ENCODE data around the gene TRIM41.

DNA sequence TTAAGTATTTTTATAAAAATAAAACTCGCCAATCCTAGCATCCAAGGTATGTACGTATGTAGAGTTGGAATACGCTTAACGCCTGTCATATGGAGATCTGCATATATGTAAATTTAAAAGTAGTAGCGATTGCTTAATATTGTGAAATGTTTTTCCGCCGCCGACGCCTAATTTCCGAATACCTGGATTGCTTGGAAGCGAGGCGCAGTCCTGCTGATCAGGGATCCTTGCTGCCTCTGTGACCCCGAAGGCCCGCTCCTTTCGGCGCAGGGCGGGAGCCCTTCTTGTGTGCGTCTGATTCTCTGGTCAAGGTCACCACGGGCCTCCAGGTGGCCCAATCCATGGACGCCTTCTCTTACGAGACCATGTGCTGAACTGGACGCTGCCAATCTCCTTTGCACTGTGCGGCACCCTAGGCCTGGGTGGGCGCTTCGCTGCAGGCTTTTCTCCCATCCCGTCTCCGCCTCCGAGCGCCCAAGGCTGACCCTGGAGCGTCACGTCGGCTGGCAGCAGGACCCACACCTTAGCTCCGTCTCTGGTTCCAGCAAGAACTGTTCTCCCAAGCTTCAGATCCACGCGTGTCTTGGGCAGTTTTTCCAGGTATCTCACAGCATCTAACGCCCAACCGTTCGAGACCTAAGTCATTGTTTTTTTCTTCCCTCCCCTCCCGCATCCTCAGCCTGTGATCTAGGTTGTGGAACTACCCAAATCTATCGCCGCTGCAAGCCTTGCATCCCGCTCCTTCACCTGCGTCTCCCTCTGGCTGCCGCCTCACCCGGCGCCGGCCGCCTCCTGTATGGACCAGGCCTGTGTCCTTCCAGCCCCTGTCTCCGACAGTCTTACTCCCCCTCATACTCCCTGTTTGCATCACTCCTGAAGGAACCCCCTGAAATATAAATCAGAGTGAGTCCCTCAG lies 3.6 kb upstream of the TRIM41 start:
- TF ChIP-seq POLR2A (IDR thresholded peaks at IDR 0.05) = no peak
- TF ChIP-seq, protein P1, sequence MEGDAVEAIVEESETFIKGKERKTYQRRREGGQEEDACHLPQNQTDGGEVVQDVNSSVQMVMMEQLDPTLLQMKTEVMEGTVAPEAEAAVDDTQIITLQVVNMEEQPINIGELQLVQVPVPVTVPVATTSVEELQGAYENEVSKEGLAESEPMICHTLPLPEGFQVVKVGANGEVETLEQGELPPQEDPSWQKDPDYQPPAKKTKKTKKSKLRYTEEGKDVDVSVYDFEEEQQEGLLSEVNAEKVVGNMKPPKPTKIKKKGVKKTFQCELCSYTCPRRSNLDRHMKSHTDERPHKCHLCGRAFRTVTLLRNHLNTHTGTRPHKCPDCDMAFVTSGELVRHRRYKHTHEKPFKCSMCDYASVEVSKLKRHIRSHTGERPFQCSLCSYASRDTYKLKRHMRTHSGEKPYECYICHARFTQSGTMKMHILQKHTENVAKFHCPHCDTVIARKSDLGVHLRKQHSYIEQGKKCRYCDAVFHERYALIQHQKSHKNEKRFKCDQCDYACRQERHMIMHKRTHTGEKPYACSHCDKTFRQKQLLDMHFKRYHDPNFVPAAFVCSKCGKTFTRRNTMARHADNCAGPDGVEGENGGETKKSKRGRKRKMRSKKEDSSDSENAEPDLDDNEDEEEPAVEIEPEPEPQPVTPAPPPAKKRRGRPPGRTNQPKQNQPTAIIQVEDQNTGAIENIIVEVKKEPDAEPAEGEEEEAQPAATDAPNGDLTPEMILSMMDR (IDR thresholded peaks at IDR 0.05) = no peak
